H9 (cell line): Measurements from ENCODE around the gene PRUNE1. TPM values are rescaled to one million over a fixed set of nuclear protein-coding genes. Genes with fewer than 3 reads are reported as not detected.

ENCODE experiments used
- DNase-seq: peaks from one replicate; pipeline ENCODE4 v3.0.0-alpha.2; 2017
- H2AFZ ChIP-seq: one replicate; pipeline ENCODE4 v1.6.1; 2013; ENCODE audit warnings: mild to moderate bottlenecking, low read length, control low read depth, moderate library complexity
- H2AK5ac ChIP-seq: 2 replicates; pipeline ENCODE4 v1.6.1; 2013; ENCODE audit warnings: low read length, control low read depth, mixed read lengths; ENCODE audit not compliant: insufficient read length
- H2BK120ac ChIP-seq: one replicate; pipeline ENCODE4 v1.6.1; 2013; ENCODE audit warnings: low read depth, mild to moderate bottlenecking, low read length, control low read depth, inconsistent platforms; ENCODE audit not compliant: poor library complexity, severe bottlenecking
- H2BK12ac ChIP-seq: 2 replicates; pipeline ENCODE4 v1.6.1; 2013; ENCODE audit warnings: low read length, control low read depth, mixed read lengths, low read depth; ENCODE audit not compliant: insufficient read length
- H2BK15ac ChIP-seq: 2 replicates; pipeline ENCODE4 v1.6.1; 2013; ENCODE audit warnings: low read depth, low read length, control low read depth
- H2BK20ac ChIP-seq: one replicate; pipeline ENCODE4 v1.6.1; 2013; ENCODE audit warnings: low read depth, mild to moderate bottlenecking, low read length, control low read depth, inconsistent platforms; ENCODE audit not compliant: poor library complexity, severe bottlenecking
- H2BK5ac ChIP-seq: 2 replicates; pipeline ENCODE4 v1.6.1; 2013; ENCODE audit warnings: low read length, control low read depth, mixed read lengths; ENCODE audit not compliant: insufficient read length
- H3K14ac ChIP-seq: 2 replicates; pipeline ENCODE4 v1.6.1; 2013; ENCODE audit warnings: low read length, control low read depth; ENCODE audit not compliant: insufficient read depth
- H3K18ac ChIP-seq: 2 replicates; pipeline ENCODE4 v1.6.1; 2013; ENCODE audit warnings: low read depth, mild to moderate bottlenecking, mixed read lengths, low read length, control low read depth; ENCODE audit not compliant: insufficient read length
- H3K23ac ChIP-seq: 2 replicates; pipeline ENCODE4 v1.6.1; 2013; ENCODE audit warnings: low read length, control low read depth, mixed read lengths, low read depth; ENCODE audit not compliant: insufficient read length
- H3K23me2 ChIP-seq: 2 replicates; pipeline ENCODE4 v1.6.1; 2013; ENCODE audit warnings: low read depth, mild to moderate bottlenecking, mixed read lengths, low read length, control low read depth; ENCODE audit not compliant: insufficient read length, poor library complexity, severe bottlenecking
- H3K27ac ChIP-seq: 2 replicates; pipeline ENCODE4 v1.5.1; 2013; ENCODE audit warnings: low read length, control low read depth, mixed read lengths, low read depth; ENCODE audit not compliant: insufficient read length
- H3K27me3 ChIP-seq: 2 replicates; pipeline ENCODE4 v1.6.1; 2013; ENCODE audit warnings: low read length, control low read depth, inconsistent platforms; ENCODE audit not compliant: insufficient read depth
- H3K4ac ChIP-seq: 2 replicates; pipeline ENCODE4 v1.6.1; 2013; ENCODE audit warnings: low read depth, mild to moderate bottlenecking, control low read depth, inconsistent platforms, low read length, moderate library complexity
- H3K4me1 ChIP-seq: 2 replicates; pipeline ENCODE4 v1.6.1; 2013; ENCODE audit warnings: low read length, control low read depth, inconsistent platforms; ENCODE audit not compliant: insufficient read depth
- H3K4me2 ChIP-seq: 2 replicates; pipeline ENCODE4 v1.6.1; 2013; ENCODE audit warnings: low read length, control low read depth, mixed read lengths; ENCODE audit not compliant: insufficient read length, insufficient read depth
- H3K56ac ChIP-seq: 2 replicates; pipeline ENCODE4 v1.6.1; 2013; ENCODE audit warnings: low read depth, mild to moderate bottlenecking, mixed read lengths, low read length, control low read depth; ENCODE audit not compliant: insufficient read length
- H3K79me1 ChIP-seq: 2 replicates; pipeline ENCODE4 v1.6.1; 2013; ENCODE audit warnings: low read depth, mild to moderate bottlenecking, moderate library complexity, low read length, control low read depth, inconsistent platforms; ENCODE audit not compliant: insufficient read depth, poor library complexity, severe bottlenecking
- H3K79me2 ChIP-seq: 2 replicates; pipeline ENCODE4 v1.6.1; 2013; ENCODE audit warnings: low read length, control low read depth, inconsistent platforms; ENCODE audit not compliant: insufficient read depth
- H3K9ac ChIP-seq: 2 replicates; pipeline ENCODE4 v1.6.1; 2013; ENCODE audit warnings: low read length, control low read depth, mixed read lengths; ENCODE audit not compliant: insufficient read length; ENCODE audit errors: extremely low read depth
- H3K9me3 ChIP-seq: one replicate; pipeline ENCODE4 v1.6.1; 2013; ENCODE audit warnings: low read depth, low read length, inconsistent platforms; ENCODE audit not compliant: control insufficient read depth
- H3T11ph ChIP-seq: one replicate; pipeline ENCODE4 v1.6.1; 2013; ENCODE audit warnings: mild to moderate bottlenecking, low read length, control low read depth, inconsistent platforms
- H4K20me1 ChIP-seq: one replicate; pipeline ENCODE4 v1.6.1; 2013; ENCODE audit not compliant: control insufficient read depth, insufficient read length, insufficient read depth
- H4K5ac ChIP-seq: 2 replicates; pipeline ENCODE4 v1.6.1; 2013; ENCODE audit warnings: low read depth, mild to moderate bottlenecking, mixed read lengths, low read length, control low read depth; ENCODE audit not compliant: insufficient read length
- H4K8ac ChIP-seq: replicated peaks from 2 replicates; pipeline ENCODE4 v1.6.1; 2013; ENCODE audit warnings: low read length, control low read depth, mixed read lengths, low read depth; ENCODE audit not compliant: insufficient read length
- H4K91ac ChIP-seq: 2 replicates; pipeline ENCODE4 v1.6.1; 2013; ENCODE audit warnings: low read depth, mild to moderate bottlenecking, moderate library complexity, mixed read lengths, low read length, control low read depth; ENCODE audit not compliant: insufficient read length
- H3K27ac Mint-ChIP-seq, 3 experiments: 2 replicates in 2 of 3; 3 replicates in 1 of 3; pipeline ENCODE4 v1.8.0; 2020 to 2021; ENCODE audit warnings: mixed read lengths in 3 of 3, mild to moderate bottlenecking in 1 of 3, moderate library complexity in 1 of 3
- H3K27me3 Mint-ChIP-seq: 2 replicates; pipeline ENCODE4 v1.8.0; 2021; ENCODE audit warnings: low read depth, mild to moderate bottlenecking, moderate library complexity, mixed read lengths
- H3K36me3 Mint-ChIP-seq, 3 experiments: 2 replicates in 2 of 3; 3 replicates in 1 of 3; pipeline ENCODE4 v1.8.0; 2020 to 2021; ENCODE audit warnings: low read depth in 3 of 3, mixed read lengths in 3 of 3; ENCODE audit not compliant: insufficient read depth in 1 of 3
- H3K4me1 Mint-ChIP-seq, 2 experiments: 2 replicates each; pipeline ENCODE4 v1.8.0; 2020; ENCODE audit warnings: mixed read lengths in 2 of 2
- H3K4me3 Mint-ChIP-seq, 2 experiments: 2 replicates in 1 of 2; 3 replicates in 1 of 2; pipeline ENCODE4 v1.8.0; 2020 to 2021; ENCODE audit warnings: mild to moderate bottlenecking in 2 of 2, mixed read lengths in 2 of 2, moderate library complexity in 1 of 2
- H3K9me3 Mint-ChIP-seq, 2 experiments: 2 replicates in 1 of 2; 3 replicates in 1 of 2; pipeline ENCODE4 v1.8.0; 2020; ENCODE audit warnings: mild to moderate bottlenecking in 2 of 2, mixed read lengths in 2 of 2, moderate library complexity in 1 of 2
- CTCF ChIP-seq: fragments of 200-600 bp; sonication (generic); conservative IDR thresholded peaks from 3 replicates; pipeline ENCODE4 v1.8.0; 2021; ENCODE audit warnings: antibody characterized with exemption, mild to moderate bottlenecking
- WGBS: extraction: QIAGEN DNeasy Blood & Tissue Kit; methylation state at CpG from one replicate; pipeline ENCODE4 v1.1.7; 2013; ENCODE audit warnings: missing lambda C conversion rate, low lambda C conversion rate, mixed read lengths; ENCODE audit not compliant: insufficient read length; ENCODE audit errors: extremely low coverage; 5-methylcytosine and 5-hydroxymethylcytosine counted together
- total RNA-seq: library from RNA; stranded (reverse); gene quantifications from 2 replicates; pipeline ENCODE4 v1.2.1, GENCODE V29; 2021

The PRUNE1 gene
- total RNA-seq, 1 experiment from 2014 or later = 22.3 TPM

DNA sequence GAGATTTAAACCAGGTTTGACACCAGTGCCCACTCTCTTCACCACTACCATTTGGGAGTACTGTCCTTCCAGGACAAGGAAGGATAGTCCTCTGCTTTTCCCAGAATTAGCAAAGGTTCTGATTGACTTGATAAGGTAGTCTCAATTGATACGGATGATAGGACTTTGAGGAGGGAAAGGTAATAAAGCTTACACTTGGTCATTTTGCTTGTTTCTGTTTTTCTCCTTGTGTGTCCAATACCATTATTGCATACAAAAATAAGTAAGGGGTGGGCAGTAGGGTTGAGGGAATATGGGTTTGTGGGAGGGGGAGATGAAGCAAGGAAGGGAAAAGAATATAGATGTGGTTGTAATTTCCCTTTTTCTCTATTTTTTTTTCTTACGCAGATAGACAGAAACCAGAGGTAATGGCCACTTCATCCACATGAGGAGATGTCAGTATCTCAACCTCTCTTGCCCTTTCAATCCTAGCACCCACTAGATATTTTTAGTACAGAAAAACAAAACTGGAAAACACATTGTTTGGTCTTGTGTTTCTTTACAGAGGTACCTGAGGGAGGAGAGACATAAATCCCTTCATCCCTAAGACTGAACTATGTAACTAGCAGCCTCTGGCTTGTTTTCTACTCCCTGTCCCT, 41.9 kb downstream of the PRUNE1 start:
- H3K4me3 Mint-ChIP-seq = peak overlapping the region in 1 of 2 experiments; percentile 53; a peak in 2 of 5 replicates

More for the DNA sequence above, 41.9 kb downstream of the PRUNE1 start:
- no peaks in the 10 kb centered on the region for H3K9me3 Mint-ChIP-seq
- Histone ChIP-seq H3K79me2 (no peaks in the 10 kb centered on the region), H2AK5ac (no peak overlapping the region), H3K79me1 (no peaks in the 10 kb centered on the region), H2BK12ac (no peak overlapping the region), H4K8ac (no peak overlapping the region), H3T11ph (no peak overlapping the region), H3K23me2 (peaks cover 4% of the 10 kb centered on the region), H3K4me1 (no peaks in the 10 kb centered on the region; the same call in 1 of the 2 replicates), H3K14ac (no peak overlapping the region), H3K23ac (no peak overlapping the region), H4K91ac (no peak overlapping the region), H2BK120ac (no peak overlapping the region), H2BK5ac (no peak overlapping the region), H3K27ac (no peak overlapping the region), H4K5ac (no peak overlapping the region), H3K9me3 (no peaks in the 10 kb centered on the region), H3K56ac (no peak overlapping the region), H3K9ac (no peak overlapping the region), H2BK15ac (no peak overlapping the region), H2BK20ac (no peak overlapping the region), H2AFZ (no peak overlapping the region), H3K18ac (no peak overlapping the region), H3K4ac (no peak overlapping the region), H3K4me2 (no peak overlapping the region), H3K27me3 (no peaks in the 10 kb centered on the region), H4K20me1 (no peaks in the 10 kb centered on the region)
- no peak for TF ChIP-seq CTCF
- WGBS = no CpG with 5 or more reads among the region's 2 CpGs
- DNase-seq = no peak
- peaks cover 9 to 41% (median 34%) of the 10 kb centered on the region in 3 experiments; a peak in 6 of 7 replicates for H3K36me3 Mint-ChIP-seq
- peak overlapping the region in 1 of 3 experiments; percentile 61; a peak in 1 of 7 replicates for H3K27ac Mint-ChIP-seq
- no peaks in the 10 kb centered on the region for H3K27me3 Mint-ChIP-seq
- peaks cover 17 to 19% of the 10 kb centered on the region in 2 experiments for H3K4me1 Mint-ChIP-seq
